SK-N-SH (cell line): ENCODE results near the gene FAM3B. TPM values are rescaled to one million over a fixed set of nuclear protein-coding genes. Genes with fewer than 3 reads are reported as not detected.

ENCODE experiments used
- CTCF ChIA-PET: fragments of 300-600, 350-600 bp; formaldehyde crosslinking; extraction: SDS; loops from one replicate; lab custom pipeline; 2021; lab: Yijun Ruan, JAX
- POLR2A ChIA-PET: fragments of 350-600 bp; sonication (Branson Sonifier 250); formaldehyde crosslinking; extraction: SDS; loops from one replicate; lab custom pipeline; 2020; ENCODE audit warnings: antibody characterized with exemption, inconsistent platforms; lab: Yijun Ruan, JAX
- DNase-seq: peaks from one replicate; pipeline ENCODE4 v3.0.0; 2012
- H2AFZ ChIP-seq: fragments of 200-600 bp; sonication (generic); 2 replicates; pipeline ENCODE4 v1.8.1; 2016; ENCODE audit warnings: antibody characterized with exemption, mild to moderate bottlenecking, low read depth
- H3F3A ChIP-seq: fragments of 200-600 bp; sonication (generic); replicated peaks from 2 replicates; pipeline ENCODE3; 2016; ENCODE audit warnings: antibody characterized with exemption, mild to moderate bottlenecking; ENCODE audit not compliant: insufficient read depth
- H3K27ac ChIP-seq, 2 experiments: fragments of 200-500 bp in 1 of 2; fragments of 200-600 bp in 1 of 2; sonication (Bioruptor generic) in 1 of 2; sonication (generic), shearing (Covaris generic) in 1 of 2; 2 replicates each; pipeline versions ENCODE4 v1.5.1 to v1.6.1; 2014 to 2016; ENCODE audit warnings: low read depth in 2 of 2, inconsistent platforms in 1 of 2, low read length in 1 of 2, mild to moderate bottlenecking in 1 of 2, mixed read lengths in 1 of 2
- H3K27me3 ChIP-seq: fragments of 200-600 bp; sonication (generic), shearing (Covaris generic); 2 replicates; pipeline ENCODE4 v1.6.1; 2016; ENCODE audit warnings: mixed run types; ENCODE audit not compliant: insufficient read depth
- H3K36me3 ChIP-seq, 2 experiments: fragments of 200-500 bp in 1 of 2; fragments of 200-600 bp in 1 of 2; sonication (Bioruptor generic) in 1 of 2; sonication (generic) in 1 of 2; replicated peaks in 1 of 2; 2 replicates each; pipeline versions ENCODE3 to v1.5.1; 2014 to 2016; ENCODE audit warnings: low read length in 1 of 2, mild to moderate bottlenecking in 1 of 2; ENCODE audit not compliant: insufficient read depth in 2 of 2, control insufficient read depth in 1 of 2
- H3K4me1 ChIP-seq, 2 experiments: fragments of 200-500 bp in 1 of 2; fragments of 200-600 bp in 1 of 2; sonication (Bioruptor generic) in 1 of 2; sonication (generic), shearing (Covaris generic) in 1 of 2; 2 replicates each; pipeline versions ENCODE4 v1.5.1 to v1.6.1; 2014 to 2016; ENCODE audit warnings: low read depth in 1 of 2, low read length in 1 of 2, mixed run types in 1 of 2; ENCODE audit not compliant: insufficient read depth in 2 of 2, control insufficient read depth in 1 of 2
- H3K4me2 ChIP-seq: fragments of 200-600 bp; sonication (generic), shearing (Covaris generic); 2 replicates; pipeline ENCODE4 v1.6.1; 2017; ENCODE audit warnings: mixed run types
- H3K4me3 ChIP-seq, 2 experiments: fragments of 200-500 bp in 1 of 2; fragments of 200-600 bp in 1 of 2; sonication (Bioruptor generic) in 1 of 2; sonication (generic), shearing (Covaris generic) in 1 of 2; 2 replicates each; pipeline versions ENCODE4 v1.5.1 to v1.8.1; 2014 to 2016; ENCODE audit warnings: low read depth in 2 of 2, inconsistent platforms in 1 of 2, low read length in 1 of 2, mild to moderate bottlenecking in 1 of 2, mixed read lengths in 1 of 2, moderate library complexity in 1 of 2
- H3K79me2 ChIP-seq: fragments of 200-600 bp; sonication (generic); 2 replicates; pipeline ENCODE4 v1.8.1; 2017; ENCODE audit warnings: mild to moderate bottlenecking; ENCODE audit not compliant: insufficient read depth
- H3K9ac ChIP-seq: fragments of 200-600 bp; sonication (generic); 2 replicates; pipeline ENCODE4 v1.6.1; 2017; ENCODE audit warnings: mixed run types
- H3K9me2 ChIP-seq: fragments of 200-600 bp; sonication (generic); 2 replicates; pipeline ENCODE4 v1.6.1; 2017; ENCODE audit warnings: mixed run types
- H3K9me3 ChIP-seq: fragments of 200-600 bp; sonication (generic); 2 replicates; pipeline ENCODE4 v1.6.1; 2017; ENCODE audit warnings: mixed run types, mild to moderate bottlenecking, moderate library complexity
- H4K20me1 ChIP-seq: fragments of 200-600 bp; sonication (generic); 2 replicates; pipeline ENCODE4 v1.6.1; 2017; ENCODE audit warnings: mild to moderate bottlenecking, mixed run types; ENCODE audit not compliant: insufficient read depth
- EP300 ChIP-seq, 2 experiments: IDR thresholded peaks; 2 replicates each; pipeline versions ENCODE4 v1.4.0 to v1.6.1; 2012; ENCODE audit warnings: borderline replicate concordance in 1 of 2, low read depth in 1 of 2, low read length in 1 of 2
- EZH2phosphoT487 ChIP-seq: fragments of 200-600 bp; sonication (generic); IDR thresholded peaks from 2 replicates; pipeline ENCODE4 v1.6.1; 2017; ENCODE audit warnings: low read depth, mixed run types, mild to moderate bottlenecking, antibody characterized with exemption, moderate library complexity, borderline replicate concordance
- FOSL2 ChIP-seq: IDR thresholded peaks from 2 replicates; pipeline ENCODE4 v1.4.0; 2012; ENCODE audit warnings: low read depth, mild to moderate bottlenecking, moderate library complexity, borderline replicate concordance
- FOXJ3 ChIP-seq: sonication (generic); formaldehyde crosslinking; IDR thresholded peaks from 2 replicates; pipeline ENCODE4 v1.5.1; 2020; ENCODE audit warnings: mild to moderate bottlenecking, missing genetic modification reagents
- FOXM1 ChIP-seq: IDR thresholded peaks from 2 replicates; pipeline ENCODE4 v1.4.0; 2012; ENCODE audit warnings: low read depth, mild to moderate bottlenecking
- GABPA ChIP-seq: IDR thresholded peaks from 2 replicates; pipeline ENCODE4 v1.4.0; 2012; ENCODE audit warnings: low read depth, mild to moderate bottlenecking
- JUND ChIP-seq: IDR thresholded peaks from 2 replicates; pipeline ENCODE4 v1.4.0; 2012
- NFIC ChIP-seq: IDR thresholded peaks from 2 replicates; pipeline ENCODE4 v1.4.0; 2012; ENCODE audit warnings: borderline replicate concordance
- NRF1 ChIP-seq: IDR thresholded peaks from 2 replicates; pipeline ENCODE4 v1.6.1; 2012; ENCODE audit warnings: low read depth, mild to moderate bottlenecking, low read length
- POLR2AphosphoS5 ChIP-seq: IDR thresholded peaks from 2 replicates; pipeline ENCODE4 v1.6.1; 2012; ENCODE audit warnings: low read depth, low read length
- RCOR1 ChIP-seq: fragments of 150-350 bp; IDR thresholded peaks from 2 replicates; pipeline ENCODE4 v1.6.1; 2017; ENCODE audit warnings: antibody characterized with exemption, low read length
- RFX5 ChIP-seq: IDR thresholded peaks from 2 replicates; pipeline ENCODE4 v1.6.1; 2012; ENCODE audit warnings: mild to moderate bottlenecking, improper control_type of control experiment, low read length
- RXRA ChIP-seq: IDR thresholded peaks from 2 replicates; pipeline ENCODE4 v1.4.0; 2012; ENCODE audit warnings: low read depth, mild to moderate bottlenecking, borderline replicate concordance
- SIN3A ChIP-seq: IDR thresholded peaks from 2 replicates; pipeline ENCODE4 v1.6.1; 2012; ENCODE audit warnings: low read depth, mild to moderate bottlenecking, low read length, moderate library complexity, borderline replicate concordance
- SMC3 ChIP-seq: IDR thresholded peaks from 2 replicates; pipeline ENCODE4 v1.6.1; 2012; ENCODE audit warnings: low read depth, low read length, improper control_type of control experiment
- USF1 ChIP-seq: IDR thresholded peaks from 2 replicates; pipeline ENCODE4 v1.4.0; 2012; ENCODE audit warnings: low read depth, borderline replicate concordance
- USF2 ChIP-seq: fragments of 150-350 bp; IDR thresholded peaks from 2 replicates; pipeline ENCODE4 v1.6.1; 2017; ENCODE audit warnings: antibody characterized with exemption, low read length, low read depth, borderline replicate concordance
- YY1 ChIP-seq: IDR thresholded peaks from 2 replicates; pipeline ENCODE4 v1.4.0; 2012; ENCODE audit warnings: low read depth, mild to moderate bottlenecking
- ZBTB33 ChIP-seq: IDR thresholded peaks from 2 replicates; pipeline ENCODE4 v1.4.0; 2012; ENCODE audit warnings: low read depth, borderline replicate concordance
- WGBS: methylation state at CpG from one replicate; pipeline ENCODE4 v1.1.6; 2017; ENCODE audit warnings: low lambda C conversion rate; 5-methylcytosine and 5-hydroxymethylcytosine counted together
- polyA plus RNA-seq, 3 experiments: library from polyadenylated mRNA; depleted of rRNA; stranded (reverse); fragments of >200 nt; gene quantifications; 2 replicates each; pipeline ENCODE4 v1.2.3, GENCODE V29; 2012

Gene FAM3B
- polyA plus RNA-seq, 1 of the 3 experiments (the other 2 are of a cell fraction), result not detected

- Histone ChIP-seq H3K4me2 (no peak overlapping the region), H3K9ac (no peak overlapping the region), H3K9me2 (no peaks in the 10 kb centered on the region), H3K36me3 (no peaks in the 10 kb centered on the region), H3K4me3 (no peak overlapping the region), H3K79me2 (no peaks in the 10 kb centered on the region), H3K4me1 (no peaks in the 10 kb centered on the region), H3F3A (no peaks in the 10 kb centered on the region), H3K27me3 (no peaks in the 10 kb centered on the region), H2AFZ (no peak overlapping the region), H3K9me3 (no peaks in the 10 kb centered on the region), H4K20me1 (no peaks in the 10 kb centered on the region), H3K27ac (no peak overlapping the region)
- CTCF ChIA-PET, result no interaction called here
- no peak for DNase-seq
- WGBS, result 27% methylated on average over 14 of the region's 19 CpGs
- POLR2A ChIA-PET, result no interaction called here
- TF ChIP-seq ZBTB33 (no peak), RCOR1 (no peak), JUND (no peak), YY1 (no peak), EZH2phosphoT487 (no peak), EP300 (IDR thresholded peaks at IDR 0.05; ENCODE audit: borderline replicate concordance in 1 of 2, low read depth in 1 of 2, low read length in 1 of 2) (no peak), USF1 (no peak), FOSL2 (no peak), SMC3 (no peak), RXRA (no peak), RFX5 (no peak), POLR2AphosphoS5 (no peak), SIN3A (no peak), FOXJ3 (CRISPR knock-in tag) (no peak), USF2 (no peak), FOXM1 (no peak), NFIC (no peak), NRF1 (no peak), GABPA (no peak)
- TF ChIP-seq, all 33 proteins: peak for 0
Measured at GRCh38 chr21:41349619-41350390, 33.2 kb downstream of the FAM3B start.
